Activated CD8-positive, alpha-beta memory T cell treated with anti-CD3 and anti-CD28 coated beads for 4 hours (primary cell): ENCODE measurements around the gene MAMDC2.

Experiments used
- DNase-seq, 2 donors: peaks; one replicate each; pipeline ENCODE4 v3.0.0-alpha.2; 2020; ENCODE audit warnings: low read depth in 2 of 2

MAMDC2 gene

DNA sequence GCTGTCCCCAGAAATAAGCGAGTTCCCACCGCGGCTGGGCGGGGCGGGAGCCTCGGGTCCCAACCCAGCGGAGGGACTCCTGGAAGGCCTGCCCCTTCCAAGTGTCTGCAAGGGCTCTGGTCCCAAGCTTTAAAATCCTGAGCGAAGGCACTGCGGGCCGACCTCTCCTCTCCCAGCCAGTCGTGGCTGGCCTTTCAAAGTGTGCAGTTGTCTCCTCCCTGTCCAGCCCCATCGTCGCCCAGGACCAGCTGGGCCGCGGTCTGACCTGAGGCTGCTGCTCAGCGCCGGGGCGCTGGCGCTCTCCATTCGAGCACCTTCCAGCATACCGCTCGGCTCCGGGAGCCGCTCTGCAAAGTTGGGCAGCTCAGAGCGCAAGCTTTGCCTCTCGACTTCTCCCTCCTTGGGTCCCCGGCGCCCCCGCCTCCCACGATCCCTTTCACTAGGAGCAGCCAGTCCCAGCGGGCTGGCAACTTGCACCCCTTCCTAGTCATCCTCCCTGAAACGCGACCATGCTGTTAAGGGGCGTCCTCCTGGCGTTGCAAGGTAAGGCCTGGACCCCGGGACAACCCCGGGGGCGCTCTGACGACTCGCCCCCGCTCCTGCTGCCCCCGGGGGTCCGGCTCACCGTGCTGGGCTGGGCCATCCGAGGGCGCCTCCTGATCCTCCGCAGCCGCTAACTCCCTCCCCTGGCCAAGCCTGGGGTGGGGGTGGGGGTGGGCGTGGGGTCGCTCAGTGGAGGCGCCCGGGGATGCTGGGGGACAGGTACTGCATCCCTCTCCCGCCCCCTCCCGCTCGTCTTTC is at the start of gene MAMDC2:
MAMDC2 (plus strand) TSS at position 160 of the 801 bp plus-strand sequence; CDS start at position 510, 350 bp downstream.
- DNase-seq = no peak

DNA sequence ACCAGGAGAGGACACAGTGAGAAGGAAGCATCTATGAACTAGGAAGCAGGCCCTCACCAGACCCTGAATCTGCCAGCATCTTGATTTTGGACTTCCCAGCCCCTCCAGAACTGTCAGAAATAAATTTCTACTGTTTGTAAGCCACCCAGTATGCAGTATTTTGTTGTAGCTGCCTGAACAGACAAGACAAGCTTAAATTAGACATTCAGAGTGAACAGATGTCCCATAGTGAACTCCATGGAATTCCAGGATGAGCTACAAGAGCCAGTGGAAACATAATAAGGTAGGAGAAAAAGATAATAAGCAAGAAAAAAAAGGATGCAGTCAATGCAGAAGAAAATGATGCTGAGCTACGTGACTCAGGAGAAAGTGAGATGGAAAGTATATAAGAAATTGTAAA is 47.8 kb upstream of the MAMDC2 start:
- no peak for DNase-seq

DNA sequence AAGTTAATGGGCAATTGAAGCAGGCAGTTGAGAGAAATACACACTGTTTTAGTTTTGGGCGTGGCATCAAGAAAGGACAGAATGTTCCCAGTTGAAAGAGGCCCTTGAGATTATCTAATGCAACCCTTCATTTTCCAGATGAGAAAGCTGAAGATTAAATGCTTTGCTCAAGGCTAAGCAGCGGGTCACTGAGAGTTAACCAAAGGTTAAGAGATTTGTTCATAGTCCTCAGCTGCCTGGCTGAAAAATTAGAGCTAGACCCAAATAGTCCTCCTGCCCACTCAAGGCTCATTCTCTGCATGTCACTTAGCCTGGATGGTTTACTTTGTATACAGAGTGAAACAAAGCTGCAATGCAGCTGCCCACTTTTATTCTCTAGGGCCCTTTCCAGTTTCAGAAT is 46.7 kb upstream of the MAMDC2 start:
- no peak for DNase-seq

DNA sequence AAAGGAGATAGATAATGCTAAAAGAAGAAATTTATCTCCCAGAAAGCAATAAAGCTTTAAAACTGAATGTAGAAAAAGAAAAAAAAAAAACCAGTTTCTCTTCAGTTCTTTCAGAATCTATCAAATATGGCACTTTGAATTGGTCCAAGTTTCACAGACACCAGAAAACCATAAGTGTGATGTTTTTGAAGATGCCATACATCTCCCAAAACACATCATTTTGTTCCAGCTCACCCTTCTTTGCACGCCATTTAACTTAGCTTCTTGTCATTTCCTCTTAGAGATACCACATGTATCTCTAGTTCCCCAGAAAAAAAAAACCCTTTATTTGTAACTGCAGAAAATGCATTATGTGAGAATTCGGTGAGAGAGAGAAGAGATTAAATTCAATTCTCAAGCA is 46.1 kb upstream of the MAMDC2 start:
- DNase-seq = no peak

- no peak for DNase-seq
Observed at GRCh38 chr9:69999315-69999714, 44.3 kb upstream of the MAMDC2 start.

- DNase-seq = no peak
Observed at GRCh38 chr9:70000469-70000868, 43.2 kb upstream of the MAMDC2 start.

DNA sequence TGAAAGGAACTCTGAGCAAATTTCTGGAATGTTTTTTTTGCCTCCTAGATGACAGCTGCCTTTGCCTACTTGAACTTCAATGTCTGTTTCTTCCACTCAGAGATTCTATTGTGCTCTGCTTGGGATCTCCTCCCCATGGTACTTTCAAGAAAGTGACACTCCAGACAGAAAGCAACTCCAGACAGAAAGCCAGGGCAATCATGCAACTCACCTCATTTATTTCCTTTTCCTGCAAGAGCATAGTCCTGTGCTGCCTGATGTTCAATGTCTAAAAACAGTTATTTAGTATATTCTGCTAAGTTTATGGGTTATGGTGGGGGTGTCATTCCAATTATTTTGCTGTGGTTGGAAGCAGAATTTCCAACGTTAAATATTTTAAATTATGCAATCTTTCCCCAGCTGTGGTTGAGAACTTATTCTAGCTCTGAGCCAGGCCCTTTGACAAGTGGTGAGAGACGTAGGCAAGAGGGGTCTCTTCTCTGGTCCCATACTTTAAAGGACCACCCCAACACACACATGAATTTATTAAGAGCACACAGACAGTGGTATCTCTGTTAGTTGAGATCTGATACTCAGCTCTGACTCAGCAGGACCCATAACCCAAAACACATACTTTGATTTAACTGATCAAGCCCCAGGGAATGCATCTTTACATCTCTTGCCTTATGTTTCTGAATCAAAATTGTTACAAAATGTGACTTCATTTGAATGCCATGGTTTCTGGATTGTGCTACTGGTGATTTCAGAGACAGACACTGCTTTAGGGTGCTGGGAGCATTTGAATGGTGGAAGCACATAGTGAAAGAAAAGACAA is 39.5 kb upstream of the MAMDC2 start:
- no peak for DNase-seq

DNA sequence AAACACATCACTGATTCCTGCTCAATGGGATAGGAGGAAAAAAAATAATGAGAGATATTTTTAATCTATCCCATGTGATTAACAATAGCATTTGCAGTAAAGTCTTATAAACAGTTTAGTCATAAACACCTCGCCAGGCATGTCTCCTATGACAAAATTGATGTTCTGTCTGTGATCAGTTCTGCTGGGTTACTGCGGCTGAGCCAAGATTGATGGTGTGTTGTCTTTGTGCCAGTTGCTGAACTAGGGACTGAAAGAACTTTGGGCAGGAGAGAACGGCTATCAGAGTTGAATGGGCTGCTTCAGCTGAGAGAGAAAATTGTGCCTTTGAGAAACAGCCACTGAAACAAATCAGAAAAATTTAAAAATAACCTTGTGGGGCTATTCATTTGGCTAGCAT is 37.3 kb upstream of the MAMDC2 start:
- DNase-seq = no peak

GRCh38 chr9:70007831-70008230 is 35.8 kb upstream of the MAMDC2 start:
- no peak for DNase-seq

DNA sequence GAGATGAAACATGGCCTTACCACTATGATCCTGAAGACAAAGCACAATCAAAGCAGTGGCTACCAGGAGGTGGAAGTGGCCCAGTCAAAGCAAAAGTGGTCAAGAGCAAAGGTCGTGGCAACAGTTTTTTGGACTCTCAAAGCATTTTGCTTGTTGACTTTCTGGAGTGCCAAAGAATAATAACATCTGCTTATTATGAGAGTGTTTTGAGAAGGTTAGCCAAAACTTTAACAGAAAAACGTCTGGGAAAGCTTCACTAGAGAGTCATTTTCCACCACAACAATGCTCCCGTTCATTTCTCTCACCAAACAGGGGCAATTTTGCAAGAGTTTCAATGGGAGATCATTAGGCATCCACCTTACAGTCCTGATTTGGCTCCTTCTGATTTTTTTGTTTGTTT is 33.6 kb upstream of the MAMDC2 start:
- no peak for DNase-seq

DNA sequence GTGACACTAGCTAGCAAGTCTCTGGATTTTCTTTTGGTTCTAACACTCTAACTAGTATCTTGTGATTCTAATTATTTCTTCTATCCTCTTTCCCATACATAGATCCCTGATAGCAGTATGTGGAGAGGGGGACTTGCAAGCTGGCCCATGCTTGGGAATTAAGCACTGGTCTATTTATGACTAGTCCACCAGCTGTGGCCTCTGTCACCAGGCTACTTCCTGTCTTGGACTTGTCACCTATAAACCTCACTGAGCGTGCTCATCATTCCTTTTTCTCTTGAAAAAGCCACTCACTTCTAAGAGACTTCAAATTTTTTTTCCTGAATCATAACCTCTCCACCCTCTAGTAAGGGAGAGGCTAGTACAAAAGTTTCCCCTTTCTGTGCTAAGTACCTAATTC is 32.3 kb upstream of the MAMDC2 start:
- no peak for DNase-seq

DNA sequence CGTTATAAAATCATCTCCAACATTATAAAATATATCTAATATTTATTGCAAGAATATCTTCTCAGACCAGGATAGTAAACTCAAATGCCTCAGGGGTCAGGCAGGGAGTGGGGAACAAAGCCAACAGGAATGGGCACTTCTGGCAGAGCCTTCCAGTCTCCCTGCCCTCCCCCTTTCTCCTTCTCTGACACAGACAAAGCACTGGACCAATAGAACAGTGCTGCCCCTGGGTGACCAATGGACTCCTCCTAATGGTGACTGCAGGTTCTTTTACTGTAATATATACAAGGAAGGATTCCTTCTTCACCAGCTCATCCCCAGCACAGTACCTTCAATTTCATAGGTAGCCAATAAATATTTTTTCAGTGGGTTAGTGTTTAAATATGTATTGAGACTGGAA is 31.1 kb upstream of the MAMDC2 start:
- no peak for DNase-seq

- DNase-seq = no peak
Observed at GRCh38 chr9:70013598-70014196, 30.0 kb upstream of the MAMDC2 start.

GRCh38 chr9:70015099-70015498 is 28.5 kb upstream of the MAMDC2 start:
- DNase-seq = no peak

DNA sequence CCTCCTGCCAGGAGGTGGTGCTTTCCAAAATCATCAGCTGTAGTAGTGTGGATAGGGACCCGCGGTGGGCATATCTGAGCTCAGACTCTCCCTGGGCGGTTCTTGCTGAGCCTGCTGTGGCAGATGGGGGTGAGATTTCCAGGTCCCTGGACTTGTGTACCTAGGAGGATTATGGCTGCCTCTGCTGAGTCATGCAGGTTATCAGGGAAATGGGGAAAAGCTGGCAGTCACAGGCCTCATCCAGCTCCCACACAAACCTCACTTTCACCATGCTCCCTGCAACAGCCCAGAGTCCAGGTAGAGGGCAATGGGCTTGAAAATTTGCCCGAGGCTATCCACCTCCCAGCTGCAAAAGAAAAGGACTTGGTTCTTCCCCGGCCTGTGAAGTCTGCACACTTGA is 23.4 kb upstream of the MAMDC2 start:
- DNase-seq = no peak

DNA sequence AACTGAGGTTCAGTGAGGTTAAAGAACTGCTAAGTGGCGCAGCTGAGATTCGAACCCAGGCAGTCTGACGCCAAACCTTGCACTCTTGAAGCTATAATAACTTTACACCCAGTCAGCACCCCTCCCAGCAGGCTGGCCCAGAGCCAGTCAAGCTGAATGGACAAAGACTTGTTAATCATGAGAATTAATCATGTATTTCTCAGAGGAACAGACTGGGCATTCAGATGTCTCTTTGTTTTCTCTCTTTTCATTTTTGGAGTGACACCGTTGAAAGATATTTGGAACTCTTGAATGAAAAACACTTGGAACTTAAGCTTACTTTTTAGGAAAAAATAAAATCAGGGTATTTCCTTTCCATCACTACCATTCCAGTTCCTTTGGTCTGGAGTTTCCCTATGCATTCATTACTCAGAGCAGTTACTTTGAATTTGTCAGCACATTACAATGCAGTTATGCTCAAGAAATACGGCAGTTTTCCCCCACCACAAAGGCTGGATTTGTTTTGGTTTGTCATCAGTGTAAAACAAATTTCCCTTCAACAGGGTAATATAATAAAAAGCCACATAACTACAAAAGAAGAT is 22.6 kb upstream of the MAMDC2 start:
- DNase-seq = no peak

- no peak for DNase-seq
Observed at GRCh38 chr9:70028287-70028686, 15.4 kb upstream of the MAMDC2 start.

DNA sequence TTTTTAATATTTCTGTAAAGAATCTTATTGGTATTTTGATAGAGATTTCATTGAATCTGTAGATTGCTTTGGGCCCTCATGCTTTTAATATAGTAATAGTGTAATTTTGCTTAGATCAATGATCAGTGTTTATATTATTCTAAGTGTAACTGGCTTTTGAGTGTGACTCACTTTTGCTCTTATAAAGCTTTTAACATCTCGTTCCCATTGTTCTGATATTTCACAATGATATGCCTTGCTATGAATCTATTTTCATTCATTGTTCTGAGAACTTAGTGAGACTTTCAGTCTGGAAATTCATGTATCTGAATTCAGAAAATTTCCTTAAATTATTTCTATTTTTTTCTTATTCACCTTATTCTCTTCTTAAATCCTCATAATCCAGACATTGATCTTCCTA is 13.5 kb upstream of the MAMDC2 start:
- no peak for DNase-seq

- DNase-seq = no peak
Observed at GRCh38 chr9:70031141-70031545, 12.5 kb upstream of the MAMDC2 start.

DNA sequence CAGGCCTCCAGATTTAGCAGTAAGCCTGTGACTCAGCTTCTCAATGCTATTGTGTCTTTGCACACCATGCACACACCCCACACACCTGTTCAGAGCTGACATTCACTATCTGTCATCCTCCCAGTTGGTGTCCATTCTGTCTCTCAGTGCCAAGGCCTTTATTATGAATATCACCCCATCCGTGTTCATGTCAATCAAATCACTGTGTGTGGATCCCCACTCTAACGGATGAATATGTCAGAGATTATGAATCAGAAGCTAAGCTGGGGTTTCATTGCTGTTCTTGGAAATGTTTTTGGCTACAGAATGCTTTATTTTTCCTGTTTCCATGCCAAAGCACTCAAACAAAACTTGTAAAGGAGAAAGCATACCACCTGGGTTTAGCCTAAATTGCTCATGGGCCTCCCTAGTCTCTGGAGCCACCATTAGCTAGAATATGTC is 9.4 kb upstream of the MAMDC2 start:
- DNase-seq = no peak

DNA sequence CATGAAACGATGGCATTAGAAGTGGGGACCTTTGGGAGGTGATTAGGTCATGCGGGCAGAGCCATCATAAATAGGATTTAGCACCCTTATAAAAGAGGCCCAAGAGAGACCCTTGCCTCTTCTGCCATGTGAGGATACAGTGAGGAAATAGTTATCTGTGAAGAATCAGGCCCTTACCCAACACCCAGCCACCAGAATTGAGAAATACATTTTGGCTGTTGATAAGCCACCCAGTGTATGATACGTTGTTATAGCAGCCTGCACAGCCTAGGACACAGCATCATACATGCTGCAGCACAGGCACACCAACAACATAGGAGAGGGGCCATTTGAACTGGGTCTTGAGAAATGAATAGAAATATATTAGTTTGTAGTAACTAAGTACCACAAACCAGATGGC is 8.0 kb upstream of the MAMDC2 start:
- no peak for DNase-seq

GRCh38 chr9:70036641-70037040 is 7.0 kb upstream of the MAMDC2 start:
- DNase-seq = no peak
